22Rv1 (cell line): ENCODE results near the gene KIAA1549.

Experiments used
- CTCF ChIP-seq: fragments of 450-650 bp; IDR thresholded peaks from 2 replicates; pipeline ENCODE4 v1.5.1; 2017; ENCODE audit warnings: mild to moderate bottlenecking
- ZFX ChIP-seq: fragments of 450-650 bp; IDR thresholded peaks from 2 replicates; pipeline ENCODE4 v1.6.1; 2017; ENCODE audit warnings: antibody characterized with exemption, borderline replicate concordance

GRCh38 chr7:138935465-138936011, 45.7 kb downstream of the KIAA1549 start:
- TF ChIP-seq CTCF (no peak), ZFX (no peak)
